Stomach (tissue), 4 donors: ENCODE measurements around the gene IRS2.

Experiments used
- EP300 ChIP-seq: sonication (generic); formaldehyde crosslinking; IDR thresholded peaks from one replicate; pipeline ENCODE4 v1.6.1; 2017; ENCODE audit warnings: antibody characterized with exemption
- POLR2A ChIP-seq, 4 donors: fragments of 450-650 bp; IDR thresholded peaks; one replicate each; pipeline ENCODE4 v1.6.1; 2016; ENCODE audit warnings: antibody characterized with exemption in 4 of 4, control low read depth in 2 of 4, mild to moderate bottlenecking in 1 of 4, moderate library complexity in 1 of 4
- TF ChIP-seq, protein P1 (sequence below), 7 experiments: fragments of 450-650 bp in 4 of 7; fragments of 200-600 bp in 3 of 7; sonication (generic) in 3 of 7; IDR thresholded peaks; one replicate each; pipeline ENCODE4 v1.5.1; 2016 to 2019; ENCODE audit warnings: antibody characterized with exemption in 7 of 7, control low read depth in 2 of 7, mild to moderate bottlenecking in 1 of 7

- TF ChIP-seq EP300, result no peak
- TF ChIP-seq, protein P1, sequence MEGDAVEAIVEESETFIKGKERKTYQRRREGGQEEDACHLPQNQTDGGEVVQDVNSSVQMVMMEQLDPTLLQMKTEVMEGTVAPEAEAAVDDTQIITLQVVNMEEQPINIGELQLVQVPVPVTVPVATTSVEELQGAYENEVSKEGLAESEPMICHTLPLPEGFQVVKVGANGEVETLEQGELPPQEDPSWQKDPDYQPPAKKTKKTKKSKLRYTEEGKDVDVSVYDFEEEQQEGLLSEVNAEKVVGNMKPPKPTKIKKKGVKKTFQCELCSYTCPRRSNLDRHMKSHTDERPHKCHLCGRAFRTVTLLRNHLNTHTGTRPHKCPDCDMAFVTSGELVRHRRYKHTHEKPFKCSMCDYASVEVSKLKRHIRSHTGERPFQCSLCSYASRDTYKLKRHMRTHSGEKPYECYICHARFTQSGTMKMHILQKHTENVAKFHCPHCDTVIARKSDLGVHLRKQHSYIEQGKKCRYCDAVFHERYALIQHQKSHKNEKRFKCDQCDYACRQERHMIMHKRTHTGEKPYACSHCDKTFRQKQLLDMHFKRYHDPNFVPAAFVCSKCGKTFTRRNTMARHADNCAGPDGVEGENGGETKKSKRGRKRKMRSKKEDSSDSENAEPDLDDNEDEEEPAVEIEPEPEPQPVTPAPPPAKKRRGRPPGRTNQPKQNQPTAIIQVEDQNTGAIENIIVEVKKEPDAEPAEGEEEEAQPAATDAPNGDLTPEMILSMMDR (IDR thresholded peaks at IDR 0.05), result no peak
- TF ChIP-seq POLR2A (IDR thresholded peaks at IDR 0.05), result no peak
These were observed 57.3 kb downstream of the IRS2 start for GRCh38 chr13:109728791-109729731.
